Measurements from ENCODE around the gene EOMES.

Gene EOMES

GRCh38 chr3:27720899-27721716, 1.0 kb downstream of the EOMES start:
- DNase-seq (ENCODE audit: low read depth), result no peak

- no peak for DNase-seq (ENCODE audit: low read depth)
These were observed 2.7 kb downstream of the EOMES start for GRCh38 chr3:27719314-27720003.

GRCh38 chr3:27718459-27718858, 3.7 kb downstream of the EOMES start:
- no peak for DNase-seq (ENCODE audit: low read depth)

GRCh38 chr3:27717200-27717852, 4.8 kb downstream of the EOMES start:
- DNase-seq (ENCODE audit: low read depth), result no peak

GRCh38 chr3:27716309-27716708, 5.8 kb downstream of the EOMES start:
- no peak for DNase-seq (ENCODE audit: low read depth)

GRCh38 chr3:27715863-27716262, 6.3 kb downstream of the EOMES start:
- DNase-seq (ENCODE audit: low read depth), result no peak

GRCh38 chr3:27715454-27715806, 6.7 kb downstream of the EOMES start:
- DNase-seq (ENCODE audit: low read depth), result no peak

GRCh38 chr3:27714692-27715453, 7.2 kb downstream of the EOMES start:
- DNase-seq (ENCODE audit: low read depth), result no peak

- DNase-seq (ENCODE audit: low read depth), result no peak
These were observed 8.0 kb downstream of the EOMES start for GRCh38 chr3:27714146-27714526.

- DNase-seq (ENCODE audit: low read depth), result no peak
These were observed 8.5 kb downstream of the EOMES start for GRCh38 chr3:27713435-27714145.

- DNase-seq (ENCODE audit: low read depth), result no peak
These were observed 9.1 kb downstream of the EOMES start for GRCh38 chr3:27713078-27713423.

- DNase-seq (ENCODE audit: low read depth), result peak; percentile 69
These were observed 9.7 kb downstream of the EOMES start for GRCh38 chr3:27712136-27713077.

GRCh38 chr3:27708250-27708649, 13.9 kb downstream of the EOMES start:
- DNase-seq (ENCODE audit: low read depth), result no peak

- DNase-seq (ENCODE audit: low read depth), result no peak
These were observed 23.1 kb downstream of the EOMES start for GRCh38 chr3:27699067-27699466.

- DNase-seq (ENCODE audit: low read depth), result no peak
These were observed 25.2 kb downstream of the EOMES start for GRCh38 chr3:27696906-27697305.

GRCh38 chr3:27695636-27696035, 26.5 kb downstream of the EOMES start:
- no peak for DNase-seq (ENCODE audit: low read depth)

- DNase-seq (ENCODE audit: low read depth), result no peak
These were observed 34.1 kb downstream of the EOMES start for GRCh38 chr3:27688053-27688452.

- DNase-seq (ENCODE audit: low read depth), result no peak
These were observed 35.5 kb downstream of the EOMES start for GRCh38 chr3:27686642-27687041.

GRCh38 chr3:27685474-27685873, 36.6 kb downstream of the EOMES start:
- no peak for DNase-seq (ENCODE audit: low read depth)

- no peak for DNase-seq (ENCODE audit: low read depth)
These were observed 37.8 kb downstream of the EOMES start for GRCh38 chr3:27684302-27684701.

- peak; percentile 13 for DNase-seq (ENCODE audit: low read depth)
These were observed 40.8 kb downstream of the EOMES start for GRCh38 chr3:27681249-27681748.
